ENCODE measurements around the gene TCP11. TPM values are rescaled to one million over a fixed set of nuclear protein-coding genes. Genes with fewer than 3 reads are reported as not detected.
A peak's percentile ranks its signal among the peaks of the same experiment; 100 is the strongest.

TCP11 gene
- polyA plus RNA-seq, 1 of the 3 experiments (the other 2 are of a cell fraction), result 0.16 TPM

- CTCF ChIA-PET, result interaction anchor here (0.9 to 2.2 kb wide), 2 partner anchors 19 to 107 kb away, joined by 4 to 9 read pairs; no protein-coding TSS in a partner anchor
- H3K27ac ChIP-seq (ENCODE audit: low read depth in 2 of 2, low read length in 1 of 2), result no peak overlapping the region
Measured at GRCh38 chr6:35093783-35094182, 47.4 kb downstream of the TCP11 start.

DNA sequence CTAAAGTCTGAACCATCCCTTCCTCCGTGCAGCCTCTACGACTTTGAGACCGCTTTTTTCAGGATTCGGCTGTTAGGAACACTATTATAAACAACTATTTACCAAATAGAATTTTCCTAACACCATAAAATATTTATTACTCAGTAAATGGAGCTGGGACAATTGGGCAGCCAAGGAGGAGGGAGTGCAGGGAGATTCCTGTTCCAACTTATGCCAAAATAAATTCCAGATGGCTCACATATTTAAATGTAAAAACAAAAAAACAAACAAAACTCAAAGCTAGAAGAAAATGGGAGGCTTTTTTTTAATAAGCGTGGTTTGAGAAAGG lies 48.1 kb downstream of the TCP11 start:
- ChIA-PET CTCF (interaction anchor here (0.7 to 2.2 kb wide), 6 partner anchors 18 to 148 kb away, joined by 3 to 9 read pairs (median 3); no protein-coding TSS in a partner anchor), POLR2A (no interaction called here)
- H3K4me3 ChIP-seq (ENCODE audit: low read depth in 2 of 2, low read length in 1 of 2), result no peak overlapping the region
- H3K27me3 ChIP-seq (ENCODE audit: insufficient read depth), result no peaks in the 10 kb centered on the region
- H2AFZ ChIP-seq (ENCODE audit: low read depth), result no peak overlapping the region
- TF ChIP-seq TCF12 (IDR thresholded peaks at IDR 0.05), result peak; percentile 28; the same call in 1 of the 2 replicates
- no peak for TF ChIP-seq FOXJ3 (CRISPR knock-in tag; IDR thresholded peaks at IDR 0.05)
- 92% methylated on average over 5 of the region's 5 CpGs for WGBS (ENCODE audit: low lambda C conversion rate)
- peak overlapping the region; percentile 46 for H3K4me2 ChIP-seq
- peak overlapping the region; percentile 31 to 51; a peak in 1 of 4 replicates for H3K27ac ChIP-seq (ENCODE audit: low read depth in 2 of 2, low read length in 1 of 2)
- H3K9me3 ChIP-seq, result no peaks in the 10 kb centered on the region
- no peaks in the 10 kb centered on the region for H3K79me2 ChIP-seq (ENCODE audit: insufficient read depth)
- H3K9ac ChIP-seq, result no peak overlapping the region
- peaks cover 11 to 43% of the 10 kb centered on the region in 2 experiments for H3K4me1 ChIP-seq (ENCODE audit: control insufficient read depth in 1 of 2, insufficient read depth in 2 of 2, low read depth in 1 of 2, low read length in 1 of 2)
- H3K36me3 ChIP-seq (replicated peaks in 1 of 2; ENCODE audit: control insufficient read depth in 1 of 2, insufficient read depth in 2 of 2, low read length in 1 of 2), result peaks cover 0 to 4% of the 10 kb centered on the region in 2 experiments
- no peak for DNase-seq
- peaks cover 21% of the 10 kb centered on the region for H3F3A ChIP-seq (replicated peaks; ENCODE audit: insufficient read depth)
- no peaks in the 10 kb centered on the region for H3K9me2 ChIP-seq
- no peaks in the 10 kb centered on the region for H4K20me1 ChIP-seq (ENCODE audit: insufficient read depth)

More at GRCh38 chr6:35093783-35094182, 47.4 kb downstream of the TCP11 start:
- Histone ChIP-seq H3K4me1 (ENCODE audit: control insufficient read depth in 1 of 2, insufficient read depth in 2 of 2, low read depth in 1 of 2, low read length in 1 of 2) (peaks cover 11 to 43% of the 10 kb centered on the region in 2 experiments), H3K9me3 (no peaks in the 10 kb centered on the region), H3K36me3 (replicated peaks in 1 of 2; ENCODE audit: control insufficient read depth in 1 of 2, insufficient read depth in 2 of 2, low read length in 1 of 2) (no peaks in the 10 kb centered on the region), H3F3A (replicated peaks; ENCODE audit: insufficient read depth) (peaks cover 23% of the 10 kb centered on the region), H4K20me1 (ENCODE audit: insufficient read depth) (no peaks in the 10 kb centered on the region), H3K9ac (no peak overlapping the region), H3K79me2 (ENCODE audit: insufficient read depth) (no peaks in the 10 kb centered on the region), H2AFZ (ENCODE audit: low read depth) (no peak overlapping the region), H3K27me3 (ENCODE audit: insufficient read depth) (no peaks in the 10 kb centered on the region), H3K9me2 (no peaks in the 10 kb centered on the region), H3K4me2 (no peak overlapping the region), H3K4me3 (ENCODE audit: low read depth in 2 of 2, low read length in 1 of 2) (no peak overlapping the region)
- DNase-seq, result peak; percentile 4
- POLR2A ChIA-PET, result no interaction called here
- WGBS (ENCODE audit: low lambda C conversion rate), result no CpG with 5 or more reads among the region's 6 CpGs
- TF ChIP-seq RCOR1 (IDR thresholded peaks at IDR 0.05; ENCODE audit: low read length), result no peak

GRCh38 chr6:35092362-35093117 lies 48.6 kb downstream of the TCP11 start:
- ChIA-PET POLR2A (no interaction called here), CTCF (interaction anchor here (0.7 to 2.2 kb wide), 7 partner anchors 18 to 149 kb away, joined by 3 to 9 read pairs (median 3); no protein-coding TSS in a partner anchor)
- peak overlapping the region; percentile 31 to 51; a peak in 3 of 4 replicates for H3K27ac ChIP-seq (ENCODE audit: low read depth in 2 of 2, low read length in 1 of 2)
- H2AFZ ChIP-seq (ENCODE audit: low read depth), result no peak overlapping the region
- peak overlapping the region; percentile 46 for H3K4me2 ChIP-seq
- no peaks in the 10 kb centered on the region for H3K27me3 ChIP-seq (ENCODE audit: insufficient read depth)
- no peaks in the 10 kb centered on the region for H3K9me2 ChIP-seq
- no peak overlapping the region for H3K9ac ChIP-seq
- WGBS (ENCODE audit: low lambda C conversion rate), result 75% methylated on average over 5 of the region's 5 CpGs
- H3K79me2 ChIP-seq (ENCODE audit: insufficient read depth), result no peaks in the 10 kb centered on the region
- H3F3A ChIP-seq (replicated peaks; ENCODE audit: insufficient read depth), result peaks cover 18% of the 10 kb centered on the region
- H3K4me3 ChIP-seq (ENCODE audit: low read depth in 2 of 2, low read length in 1 of 2), result no peak overlapping the region
- H3K4me1 ChIP-seq (ENCODE audit: control insufficient read depth in 1 of 2, insufficient read depth in 2 of 2, low read depth in 1 of 2, low read length in 1 of 2), result peaks cover 11 to 43% of the 10 kb centered on the region in 2 experiments
- H3K36me3 ChIP-seq (replicated peaks in 1 of 2; ENCODE audit: control insufficient read depth in 1 of 2, insufficient read depth in 2 of 2, low read length in 1 of 2), result peaks cover 0 to 7% of the 10 kb centered on the region in 2 experiments
- no peaks in the 10 kb centered on the region for H3K9me3 ChIP-seq
- H4K20me1 ChIP-seq (ENCODE audit: insufficient read depth), result no peaks in the 10 kb centered on the region
- DNase-seq, result peak; percentile 7
- TF ChIP-seq SMC3 (IDR thresholded peaks at IDR 0.05; ENCODE audit: low read depth, low read length) (no peak), CTCF (IDR thresholded peaks at IDR 0.05) (no peak), TEAD4 (IDR thresholded peaks at IDR 0.05; ENCODE audit: borderline replicate concordance, insufficient read depth) (no peak), RCOR1 (IDR thresholded peaks at IDR 0.05; ENCODE audit: low read length) (no peak), POLR2AphosphoS5 (IDR thresholded peaks at IDR 0.05; ENCODE audit: low read depth, low read length) (no peak), GATA2 (CRISPR knock-in tag; IDR thresholded peaks at IDR 0.05) (no peak), CHD2 (IDR thresholded peaks at IDR 0.05; ENCODE audit: low read length, partially characterized antibody) (no peak), NRF1 (IDR thresholded peaks at IDR 0.05; ENCODE audit: low read depth, low read length) (no peak), REST (IDR thresholded peaks at IDR 0.05; ENCODE audit: low read depth, low read length) (no peak), SIN3A (IDR thresholded peaks at IDR 0.05; ENCODE audit: borderline replicate concordance, low read depth, low read length) (no peak), EZH2phosphoT487 (IDR thresholded peaks at IDR 0.05; ENCODE audit: borderline replicate concordance, low read depth) (no peak)
- TF ChIP-seq, protein P1, sequence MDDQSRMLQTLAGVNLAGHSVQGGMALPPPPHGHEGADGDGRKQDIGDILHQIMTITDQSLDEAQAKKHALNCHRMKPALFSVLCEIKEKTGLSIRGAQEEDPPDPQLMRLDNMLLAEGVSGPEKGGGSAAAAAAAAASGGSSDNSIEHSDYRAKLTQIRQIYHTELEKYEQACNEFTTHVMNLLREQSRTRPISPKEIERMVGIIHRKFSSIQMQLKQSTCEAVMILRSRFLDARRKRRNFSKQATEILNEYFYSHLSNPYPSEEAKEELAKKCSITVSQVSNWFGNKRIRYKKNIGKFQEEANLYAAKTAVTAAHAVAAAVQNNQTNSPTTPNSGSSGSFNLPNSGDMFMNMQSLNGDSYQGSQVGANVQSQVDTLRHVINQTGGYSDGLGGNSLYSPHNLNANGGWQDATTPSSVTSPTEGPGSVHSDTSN (IDR thresholded peaks at IDR 0.05), result no peak

Measured in SK-N-SH (cell line).